PC-3 (cell line): ENCODE results near the gene SYT13. TPM values are rescaled to one million over a fixed set of nuclear protein-coding genes. Genes with fewer than 3 reads are reported as not detected.

ENCODE experiments used
- ATAC-seq: fragments of 200-7000 bp; cut with Tn5 transposase; 2 replicates; pipeline ENCODE4 v1.9.1; 2020; ENCODE audit warnings: mild to moderate bottlenecking, moderate library complexity
- BruUV-seq: library from RNA; stranded (reverse); fragments of 400-500 nt; replicated peaks from 2 replicates; lab custom pipeline; 2021; lab: Mats Ljungman, UMichigan
- CTCF ChIA-PET: fragments of 300-600 bp; sonication (Branson Sonifier 250); formaldehyde crosslinking; loops from one replicate; lab custom pipeline; 2022; ENCODE audit warnings: antibody characterized with exemption; lab: Charles Lee
- POLR2A ChIA-PET: fragments of 300-600 bp; sonication (Branson Sonifier 250); formaldehyde crosslinking; loops from one replicate; lab custom pipeline; 2022; ENCODE audit warnings: antibody characterized with exemption; ENCODE audit not compliant: unreplicated experiment; lab: Charles Lee
- DNase-seq: peaks from one replicate; pipeline ENCODE4 v3.0.0-alpha.2; 2015
- H2AFZ ChIP-seq: fragments of 300-600 bp; sonication (generic); 2 replicates; pipeline ENCODE4 v1.6.0; 2016; ENCODE audit warnings: antibody characterized with exemption, low read length
- H3F3A ChIP-seq: fragments of 300-600 bp; sonication (generic); one replicate; pipeline ENCODE4 v1.6.0; 2017; ENCODE audit warnings: antibody characterized with exemption, low read length, control low read depth, mild to moderate bottlenecking; ENCODE audit not compliant: unreplicated experiment
- H3K27ac ChIP-seq: fragments of 300-600 bp; sonication (generic); 2 replicates; pipeline ENCODE4 v1.5.1; 2016; ENCODE audit warnings: mild to moderate bottlenecking, low read length
- H3K27me3 ChIP-seq: fragments of 300-600 bp; sonication (generic); 2 replicates; pipeline ENCODE4 v1.6.1; 2016; ENCODE audit warnings: low read length, mixed read lengths
- H3K36me3 ChIP-seq: fragments of 300-600 bp; sonication (generic); 2 replicates; pipeline ENCODE4 v1.6.1; 2016; ENCODE audit warnings: low read depth, mixed run types, low read length, mixed read lengths
- H3K4me1 ChIP-seq: fragments of 300-600 bp; sonication (generic); 2 replicates; pipeline ENCODE4 v1.5.1; 2016; ENCODE audit warnings: low read length; ENCODE audit not compliant: insufficient read depth
- H3K4me2 ChIP-seq: fragments of 300-600 bp; sonication (generic); 2 replicates; pipeline ENCODE4 v1.6.0; 2016; ENCODE audit warnings: low read length
- H3K4me3 ChIP-seq: fragments of 300-600 bp; sonication (generic); 2 replicates; pipeline ENCODE4 v1.5.1; 2016; ENCODE audit warnings: mild to moderate bottlenecking, low read length, mixed read lengths
- H3K79me2 ChIP-seq: fragments of 300-600 bp; sonication (generic); 2 replicates; pipeline ENCODE4 v1.6.1; 2017; ENCODE audit warnings: low read length, mixed read lengths
- H3K9ac ChIP-seq: fragments of 300-600 bp; sonication (generic); 2 replicates; pipeline ENCODE4 v1.6.0; 2016; ENCODE audit warnings: mild to moderate bottlenecking, low read length
- H3K9me2 ChIP-seq: fragments of 300-600 bp; sonication (generic); replicated peaks from 2 replicates; pipeline ENCODE4 v1.6.1; 2016; ENCODE audit warnings: mixed run types, low read length, mixed read lengths
- H3K9me3 ChIP-seq: fragments of 300-600 bp; sonication (generic); 2 replicates; pipeline ENCODE4 v1.6.1; 2016; ENCODE audit warnings: low read length, mixed read lengths
- H4K20me1 ChIP-seq: fragments of 300-600 bp; sonication (generic); 2 replicates; pipeline ENCODE4 v1.6.1; 2016; ENCODE audit warnings: low read length, mixed read lengths
- CTCF ChIP-seq: fragments of 300-600 bp; sonication (generic); conservative IDR thresholded peaks from 2 replicates; pipeline ENCODE4 v1.5.1; 2017; ENCODE audit warnings: antibody characterized with exemption, low read depth, mild to moderate bottlenecking, low read length
- EZH2 ChIP-seq: fragments of 300-600 bp; sonication (generic); IDR thresholded peaks from one replicate; pipeline ENCODE4 v1.6.1; 2017; ENCODE audit warnings: antibody characterized with exemption, mild to moderate bottlenecking, low read length; ENCODE audit not compliant: unreplicated experiment
- EZH2phosphoT487 ChIP-seq: fragments of 300-600 bp; sonication (generic); IDR thresholded peaks from 2 replicates; pipeline ENCODE4 v1.6.1; 2018; ENCODE audit warnings: mild to moderate bottlenecking, antibody characterized with exemption, low read length, borderline replicate concordance
- intact Hi-C: fragments of 100-400 bp; cut with micrococcal nuclease; formaldehyde crosslinking; loops from 2 replicates; pipeline ENCODE4 v1.9.0; 2023
- total RNA-seq: library from RNA; depleted of rRNA; stranded (reverse); fragments of >200 nt; gene quantifications from 2 replicates; pipeline ENCODE4 v1.2.3, GENCODE V29; 2014

The SYT13 gene
- total RNA-seq, 1 experiment from 2014 or later, result not detected

GRCh38 chr11:45288339-45288738, 2.2 kb upstream of the SYT13 start:
- H4K20me1 ChIP-seq, result no peaks in the 10 kb centered on the region
- DNase-seq (no peak), ATAC-seq (no peak)
- intact Hi-C loops, result no loop called here
- TF ChIP-seq CTCF (no peak), EZH2phosphoT487 (no peak), EZH2 (no peak)
- H3K9me3 ChIP-seq, result no peaks in the 10 kb centered on the region
- no peak overlapping the region for H3K4me2 ChIP-seq
- POLR2A ChIA-PET, result no interaction called here
- no peaks in the 10 kb centered on the region for H3K9me2 ChIP-seq
- CTCF ChIA-PET, result no interaction called here
- H3K4me3 ChIP-seq, result no peak overlapping the region
- no peaks in the 10 kb centered on the region for H3K79me2 ChIP-seq
- H3K9ac ChIP-seq, result no peak overlapping the region
- H2AFZ ChIP-seq, result no peak overlapping the region
- no peaks in the 10 kb centered on the region for H3K36me3 ChIP-seq
- H3F3A ChIP-seq, result no peaks in the 10 kb centered on the region
- no peak overlapping the region for H3K27ac ChIP-seq
- peaks cover 33% of the 10 kb centered on the region for H3K27me3 ChIP-seq
- no peaks in the 10 kb centered on the region for H3K4me1 ChIP-seq
- no TSS peak for BruUV-seq

- no peaks in the 10 kb centered on the region for H3K9me3 ChIP-seq
- ATAC-seq, result no peak
- CTCF ChIA-PET, result no interaction called here
Observed at GRCh38 chr11:45287316-45287903, 1.3 kb upstream of the SYT13 start.

More at GRCh38 chr11:45287316-45287903, 1.3 kb upstream of the SYT13 start:
- intact Hi-C loops, result no loop called here
- no peaks in the 10 kb centered on the region for H3K79me2 ChIP-seq
- H3K9ac ChIP-seq, result no peak overlapping the region
- no peak overlapping the region for H2AFZ ChIP-seq
- POLR2A ChIA-PET, result no interaction called here
- no peak for DNase-seq
- H3K4me2 ChIP-seq, result no peak overlapping the region
- no TSS peak for BruUV-seq
- H3K27ac ChIP-seq, result no peak overlapping the region
- H3K36me3 ChIP-seq, result no peaks in the 10 kb centered on the region
- H3K9me2 ChIP-seq, result no peaks in the 10 kb centered on the region
- H4K20me1 ChIP-seq, result no peaks in the 10 kb centered on the region
- no peak for TF ChIP-seq EZH2phosphoT487
- TF ChIP-seq EZH2, result no peak
- TF ChIP-seq CTCF, result no peak
- no peaks in the 10 kb centered on the region for H3K4me1 ChIP-seq
- no peaks in the 10 kb centered on the region for H3F3A ChIP-seq
- peaks cover 33% of the 10 kb centered on the region for H3K27me3 ChIP-seq
- no peak overlapping the region for H3K4me3 ChIP-seq
